GM12878 (cell line): ENCODE measurements around the gene ZNF512B. TPM values are rescaled to one million over a fixed set of nuclear protein-coding genes. Genes with fewer than 3 reads are reported as not detected.

Source experiments
- ATAC-seq: fragments of 200-7000 bp; cut with Tn5 transposase; 3 replicates; pipeline ENCODE4 v1.9.1; 2020; ENCODE audit warnings: mild to moderate bottlenecking, moderate library complexity
- BruUV-seq: library from RNA; stranded (reverse); fragments of 400-500 nt; replicated peaks from 2 replicates; lab custom pipeline; 2021; lab: Mats Ljungman, UMichigan
- CTCF ChIA-PET: fragments of 300-600 bp; sonication (Branson Sonifier 250); formaldehyde crosslinking; extraction: SDS; loops from one replicate; lab custom pipeline; 2021; ENCODE audit warnings: inconsistent platforms; lab: Yijun Ruan, JAX
- POLR2A ChIA-PET: fragments of 350-600 bp; formaldehyde crosslinking; extraction: SDS; loops from one replicate; lab custom pipeline; 2021; ENCODE audit warnings: inconsistent platforms; lab: Charles Lee
- RAD21 ChIA-PET: fragments of 300-600 bp; sonication (Branson Sonifier 250); formaldehyde crosslinking; loops from one replicate; lab custom pipeline; 2023; ENCODE audit warnings: antibody characterized with exemption; ENCODE audit not compliant: unreplicated experiment; lab: Charles Lee
- SMC1A ChIA-PET: fragments of 300-600 bp; sonication (Branson Sonifier 250); formaldehyde crosslinking; loops from one replicate; lab custom pipeline; 2023; ENCODE audit not compliant: unreplicated experiment, uncharacterized antibody; lab: Charles Lee
- DNase-seq: peaks from one replicate; pipeline ENCODE4 v3.0.0-alpha.2; 2011; ENCODE audit warnings: low read depth, low spot score
- FAIRE-seq: peaks from 3 replicates; lab custom pipeline; 2011; peaks lifted over from hg19 to GRCh38; lab: Jason Lieb, UNC
- H2AFZ ChIP-seq: 2 replicates; pipeline ENCODE4 v1.6.0; 2011; ENCODE audit warnings: low read depth, low read length, control low read depth; ENCODE audit not compliant: control insufficient read depth
- H3K27ac ChIP-seq: 2 replicates; pipeline ENCODE4 v1.5.1; 2011; ENCODE audit warnings: control low read depth; ENCODE audit not compliant: control insufficient read depth, insufficient read depth
- H3K27me3 ChIP-seq, 2 experiments: replicated peaks in 1 of 2; 2 replicates each; pipeline versions ENCODE4 v1.6.0 to v1.6.1; 2011; ENCODE audit warnings: low read length in 1 of 2; ENCODE audit not compliant: control insufficient read depth in 2 of 2, insufficient read depth in 2 of 2
- H3K36me3 ChIP-seq, 2 experiments: 2 replicates each; pipeline ENCODE4 v1.5.1; 2011; ENCODE audit warnings: low read length in 1 of 2; ENCODE audit not compliant: control insufficient read depth in 2 of 2, insufficient read depth in 2 of 2
- H3K4me1 ChIP-seq: 2 replicates; pipeline ENCODE4 v1.6.1; 2011; ENCODE audit warnings: mild to moderate bottlenecking, low read length, moderate library complexity, mixed read lengths; ENCODE audit not compliant: control insufficient read depth, insufficient read depth
- H3K4me2 ChIP-seq: 2 replicates; pipeline ENCODE4 v1.6.0; 2011; ENCODE audit warnings: control low read depth; ENCODE audit not compliant: control insufficient read depth, insufficient read depth
- H3K4me3 ChIP-seq: fragments of 200-600 bp; sonication (generic); 2 replicates; pipeline ENCODE4 v1.5.1; 2016
- H3K79me2 ChIP-seq: 2 replicates; pipeline ENCODE4 v1.6.0; 2011; ENCODE audit warnings: low read length; ENCODE audit not compliant: control insufficient read depth, insufficient read depth
- H3K9ac ChIP-seq: 2 replicates; pipeline ENCODE4 v1.8.0; 2011; ENCODE audit warnings: low read length, control low read depth, mixed read lengths; ENCODE audit not compliant: control insufficient read depth, insufficient read depth
- H3K9me3 ChIP-seq: replicated peaks from 3 replicates; pipeline ENCODE4 v1.5.1; 2011; ENCODE audit warnings: mild to moderate bottlenecking, low read length; ENCODE audit not compliant: control insufficient read depth, insufficient read depth
- H4K20me1 ChIP-seq: 2 replicates; pipeline ENCODE4 v1.6.0; 2011; ENCODE audit not compliant: control insufficient read depth, insufficient read depth
- BRCA1 ChIP-seq: IDR thresholded peaks from 2 replicates; pipeline ENCODE4 v1.6.1; 2011; ENCODE audit warnings: low read depth, low read length, improper control_type of control experiment
- CHD4 ChIP-seq: fragments of 200-600 bp; sonication (generic); IDR thresholded peaks from 2 replicates; pipeline ENCODE4 v1.6.1; 2016; ENCODE audit warnings: mild to moderate bottlenecking
- DPF2 ChIP-seq: fragments of 450-650 bp; IDR thresholded peaks from 2 replicates; pipeline ENCODE4 v1.6.1; 2017; ENCODE audit warnings: mild to moderate bottlenecking
- FOS ChIP-seq: IDR thresholded peaks from 3 replicates; pipeline ENCODE4 v1.6.1; 2011; ENCODE audit warnings: borderline replicate concordance; ENCODE audit not compliant: insufficient read length; ENCODE audit errors: extremely low read depth
- FOXK2 ChIP-seq: fragments of 450-650 bp; IDR thresholded peaks from 2 replicates; pipeline ENCODE4 v1.6.1; 2017; ENCODE audit warnings: mild to moderate bottlenecking, moderate library complexity
- GABPA ChIP-seq: IDR thresholded peaks from 2 replicates; pipeline ENCODE4 v1.6.1; 2014; ENCODE audit warnings: antibody characterized with exemption, low read depth, mild to moderate bottlenecking, inconsistent platforms
- MEF2B ChIP-seq: fragments of 450-650 bp; IDR thresholded peaks from 2 replicates; pipeline ENCODE4 v1.6.1; 2018; ENCODE audit warnings: mild to moderate bottlenecking, moderate library complexity; ENCODE audit not compliant: partially characterized antibody, poor library complexity, severe bottlenecking
- PBX3 ChIP-seq: IDR thresholded peaks from 2 replicates; pipeline ENCODE4 v1.6.1; 2011; ENCODE audit warnings: mild to moderate bottlenecking, low read depth, low read length, moderate library complexity; ENCODE audit not compliant: insufficient replicate concordance
- SMC3 ChIP-seq: IDR thresholded peaks from 2 replicates; pipeline ENCODE4 v1.6.1; 2011; ENCODE audit warnings: low read length, improper control_type of control experiment, borderline replicate concordance
- WGBS: methylation state at CpG from one replicate; pipeline ENCODE4 v1.1.6; 2016; ENCODE audit warnings: low lambda C conversion rate; ENCODE audit not compliant: insufficient replicate concordance, insufficient coverage; ENCODE audit errors: missing lambda C conversion rate; 5-methylcytosine and 5-hydroxymethylcytosine counted together
- in situ Hi-C: fragments of 300-500 bp; cut with MboI; formaldehyde crosslinking; loops from 9 replicates; pipeline ENCODE4 v1.14.3; 2018; ENCODE audit warnings: mixed read lengths
- intact Hi-C: fragments of 100-400 bp; cut with micrococcal nuclease; formaldehyde crosslinking; loops from one replicate; pipeline ENCODE4 v1.14.2; 2022; ENCODE audit not compliant: unreplicated experiment
- polyA plus RNA-seq, 11 experiments: library from polyadenylated mRNA; depleted of rRNA in 4 of 11; unstranded in 6 of 11; stranded (reverse) in 5 of 11; fragments of >200 nt; fragmentation: Nextera tagmentation in 4 of 11; fragmentation: Illumina TruSeq in 1 of 11; extraction: Ambion mirVana in 4 of 11; extraction: Trizol in 1 of 11; gene quantifications; 1 replicate in 1 of 11; 2 replicates in 10 of 11; pipeline versions ENCODE4 v1.2.1 to v1.2.3, GENCODE V29; 2011 to 2016; ENCODE audit warnings: inconsistent platforms in 2 of 11, missing spikeins in 2 of 11, low read depth in 1 of 11
- total RNA-seq, 4 experiments: library from RNA; depleted of rRNA in 3 of 4; stranded (reverse); fragments of >200 nt in 3 of 4; fragmentation: Illumina TruSeq in 1 of 4; extraction: Trizol in 1 of 4; gene quantifications; 2 replicates each; pipeline versions ENCODE4 v1.2.1 to v1.2.3, GENCODE V29; 2013 to 2021

ZNF512B gene
- total and polyA plus RNA-seq, 10 of the 15 experiments (the other 5 are each of a cell fraction or from before 2014, with no cell fraction given), result 0.06 to 23.9 (median 4.0) TPM

- peaks cover 7% of the 10 kb centered on the region for H3K4me1 ChIP-seq
- in situ Hi-C loops (no loop called here), intact Hi-C loops (loop anchor here (5.0 kb wide), 1 partner anchor 98 kb away; no protein-coding TSS in a partner anchor)
- H3K9me3 ChIP-seq, result no peaks in the 10 kb centered on the region
- no peak for ATAC-seq
- WGBS, result 97% methylated on average over 17 of the region's 17 CpGs
- H3K79me2 ChIP-seq, result peaks cover 14% of the 10 kb centered on the region
- H3K36me3 ChIP-seq, result peaks cover 0 to 9% of the 10 kb centered on the region in 2 experiments; a peak in 3 of 4 replicates
- no peak overlapping the region for H3K4me2 ChIP-seq
- ChIA-PET RAD21 (no interaction called here), POLR2A (no interaction called here), SMC1A (no interaction called here), CTCF (interaction anchor here (1.2 kb wide), 1 partner anchor 14 kb away, joined by 3 read pairs; no protein-coding TSS in a partner anchor)
- no peak overlapping the region for H3K4me3 ChIP-seq
- no peak for FAIRE-seq
- no TSS peak for BruUV-seq
- H4K20me1 ChIP-seq, result no peaks in the 10 kb centered on the region
- DNase-seq, result no peak
- H3K27me3 ChIP-seq, result no peaks in the 10 kb centered on the region
- no peak overlapping the region for H3K27ac ChIP-seq
- no peak overlapping the region for H2AFZ ChIP-seq
- TF ChIP-seq MEF2B (no peak), DPF2 (no peak), FOS (no peak), CHD4 (no peak), PBX3 (no peak), SMC3 (no peak), GABPA (no peak), FOXK2 (no peak), BRCA1 (no peak)
- H3K9ac ChIP-seq, result no peak overlapping the region
Measured at GRCh38 chr20:63959699-63960075, 10.0 kb downstream of the ZNF512B start.
